Thyroid gland (tissue), 4 donors: Measurements from ENCODE around the gene TIAM1. TPM values are rescaled to one million over a fixed set of nuclear protein-coding genes. Genes with fewer than 3 reads are reported as not detected.

ENCODE experiments used
- DNase-seq, 2 donors: peaks; one replicate each; pipeline ENCODE4 v3.0.0-alpha.2; 2019
- H3K27ac ChIP-seq, 3 donors: fragments of 200-600 bp; sonication (generic); 1 replicate in 2 of 3; 2 replicates in 1 of 3; pipeline ENCODE4 v1.5.1; 2016 to 2019; ENCODE audit warnings: mild to moderate bottlenecking in 1 of 3, moderate library complexity in 1 of 3
- H3K27me3 ChIP-seq: fragments of 200-600 bp; sonication (generic); one replicate; pipeline ENCODE4 v1.5.1; 2019
- H3K36me3 ChIP-seq, 2 donors: fragments of 200-600 bp; sonication (generic); one replicate each; pipeline ENCODE4 v1.5.1; 2016 to 2019
- H3K4me1 ChIP-seq, 2 donors: fragments of 200-600 bp; sonication (generic); one replicate each; pipeline ENCODE4 v1.5.1; 2017 to 2019
- H3K4me3 ChIP-seq, 3 donors: fragments of 200-600 bp; sonication (generic); replicated peaks in 1 of 3; 1 replicate in 2 of 3; 2 replicates in 1 of 3; pipeline ENCODE4 v1.5.1; 2016; ENCODE audit warnings: mild to moderate bottlenecking in 1 of 3
- H3K9me3 ChIP-seq: fragments of 200-600 bp; sonication (generic); one replicate; pipeline ENCODE4 v1.5.1; 2017
- POLR2A ChIP-seq, 2 donors: fragments of 450-650 bp; IDR thresholded peaks; one replicate each; pipeline ENCODE4 v1.6.1; 2017; ENCODE audit warnings: antibody characterized with exemption in 2 of 2, mild to moderate bottlenecking in 2 of 2, moderate library complexity in 1 of 2
- WGBS, 2 donors: methylation state at CpG; one replicate each; pipeline ENCODE4 v1.1.5; 2017; 5-methylcytosine and 5-hydroxymethylcytosine counted together
- intact Hi-C: fragments of 100-400 bp; cut with DNase I; formaldehyde crosslinking; loops from one replicate; pipeline ENCODE4 v1.15.1; 2023
- total RNA-seq, 4 donors: library from RNA; depleted of rRNA; stranded (reverse); fragments of >200 nt; gene quantifications; one replicate each; pipeline ENCODE4 v1.2.3, GENCODE V29; 2016
- TF ChIP-seq, protein P1 (sequence below), 6 experiments: fragments of 200-600 bp in 3 of 6; fragments of 450-650 bp in 3 of 6; sonication (generic) in 3 of 6; IDR thresholded peaks; one replicate each; pipeline ENCODE4 v1.5.1; 2016 to 2019; ENCODE audit warnings: antibody characterized with exemption in 6 of 6, mild to moderate bottlenecking in 2 of 6, inconsistent platforms in 1 of 6, moderate library complexity in 1 of 6

Gene TIAM1
- total RNA-seq, 4 donors from 2014 or later: 2.2 to 6.7 (median 2.4) TPM

DNA sequence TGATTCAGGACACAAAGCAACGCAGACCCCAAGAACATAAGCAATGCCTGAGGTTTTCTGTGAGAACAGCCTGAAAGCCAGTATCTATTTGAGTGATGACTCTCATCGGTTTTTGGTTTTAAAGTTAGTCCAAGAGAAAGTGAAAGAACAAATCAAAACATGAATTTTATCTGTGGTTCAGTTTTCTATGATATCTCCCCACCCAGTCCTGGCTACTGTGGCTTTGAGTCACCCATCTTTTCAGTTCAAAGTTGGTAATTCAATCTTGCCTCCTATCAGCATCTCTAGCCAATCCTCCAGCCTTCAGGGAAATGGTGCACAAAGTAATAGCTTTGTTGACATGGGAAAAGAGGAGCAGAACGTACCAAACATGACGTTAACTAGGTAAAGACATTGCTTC, 265.3 kb downstream of the TIAM1 start:
- TF ChIP-seq, protein P1, sequence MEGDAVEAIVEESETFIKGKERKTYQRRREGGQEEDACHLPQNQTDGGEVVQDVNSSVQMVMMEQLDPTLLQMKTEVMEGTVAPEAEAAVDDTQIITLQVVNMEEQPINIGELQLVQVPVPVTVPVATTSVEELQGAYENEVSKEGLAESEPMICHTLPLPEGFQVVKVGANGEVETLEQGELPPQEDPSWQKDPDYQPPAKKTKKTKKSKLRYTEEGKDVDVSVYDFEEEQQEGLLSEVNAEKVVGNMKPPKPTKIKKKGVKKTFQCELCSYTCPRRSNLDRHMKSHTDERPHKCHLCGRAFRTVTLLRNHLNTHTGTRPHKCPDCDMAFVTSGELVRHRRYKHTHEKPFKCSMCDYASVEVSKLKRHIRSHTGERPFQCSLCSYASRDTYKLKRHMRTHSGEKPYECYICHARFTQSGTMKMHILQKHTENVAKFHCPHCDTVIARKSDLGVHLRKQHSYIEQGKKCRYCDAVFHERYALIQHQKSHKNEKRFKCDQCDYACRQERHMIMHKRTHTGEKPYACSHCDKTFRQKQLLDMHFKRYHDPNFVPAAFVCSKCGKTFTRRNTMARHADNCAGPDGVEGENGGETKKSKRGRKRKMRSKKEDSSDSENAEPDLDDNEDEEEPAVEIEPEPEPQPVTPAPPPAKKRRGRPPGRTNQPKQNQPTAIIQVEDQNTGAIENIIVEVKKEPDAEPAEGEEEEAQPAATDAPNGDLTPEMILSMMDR (IDR thresholded peaks at IDR 0.05): no peak
- no peak for TF ChIP-seq POLR2A (IDR thresholded peaks at IDR 0.05)
- no peak overlapping the region for H3K4me3 ChIP-seq
- no peak for DNase-seq

DNA sequence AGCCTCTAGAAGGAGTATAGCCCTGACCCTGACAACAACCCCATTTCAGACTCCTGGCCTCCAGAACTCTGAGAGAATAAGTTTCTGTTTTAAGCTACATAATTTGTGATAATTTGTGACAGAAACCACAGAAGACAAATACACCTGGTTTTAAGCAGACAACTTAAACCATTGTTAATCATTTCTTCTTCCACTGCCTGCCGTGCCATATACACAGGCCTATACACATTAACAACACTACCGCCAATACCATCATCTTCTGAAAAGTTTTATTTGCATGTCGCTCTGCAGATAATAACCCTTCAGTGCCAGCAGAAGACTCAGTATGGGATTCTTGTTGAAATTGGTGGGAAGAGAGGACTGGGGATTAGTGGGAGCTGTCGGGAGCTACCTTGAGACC, 265.8 kb downstream of the TIAM1 start:
- Histone ChIP-seq H3K4me1 (no peaks in the 10 kb centered on the region), H3K4me3 (no peak overlapping the region), H3K27me3 (no peaks in the 10 kb centered on the region), H3K36me3 (no peaks in the 10 kb centered on the region), H3K9me3 (no peaks in the 10 kb centered on the region), H3K27ac (no peak overlapping the region)
- intact Hi-C loops: no loop called here
- TF ChIP-seq, protein P1 (IDR thresholded peaks at IDR 0.05): no peak
- no peak for TF ChIP-seq POLR2A (IDR thresholded peaks at IDR 0.05)
- DNase-seq: no peak
- 94 to 97% methylated on average over 4 of the region's 4 CpGs for WGBS, 2 donors

More for the DNA sequence above, 265.3 kb downstream of the TIAM1 start:
- 55 to 64% methylated on average over 4 of the region's 4 CpGs for WGBS, 2 donors
- no peaks in the 10 kb centered on the region for H3K4me1 ChIP-seq
- no peak overlapping the region for H3K27ac ChIP-seq
- no peaks in the 10 kb centered on the region for H3K27me3 ChIP-seq
- H3K36me3 ChIP-seq: no peaks in the 10 kb centered on the region
- H3K9me3 ChIP-seq: no peaks in the 10 kb centered on the region
- intact Hi-C loops: no loop called here

- 91% methylated on average over 6 of the region's 6 CpGs for WGBS, 2 donors
- intact Hi-C loops: no loop called here
These were observed 268.2 kb downstream of the TIAM1 start for GRCh38 chr21:31075848-31076247.

GRCh38 chr21:31072533-31072932, 271.5 kb downstream of the TIAM1 start:
- 29 to 33% methylated on average over 4 of the region's 4 CpGs for WGBS, 2 donors

More at GRCh38 chr21:31075848-31076247, 268.2 kb downstream of the TIAM1 start:
- Histone ChIP-seq H3K36me3 (no peaks in the 10 kb centered on the region), H3K27ac (no peak overlapping the region), H3K27me3 (no peaks in the 10 kb centered on the region), H3K4me3 (no peak overlapping the region), H3K4me1 (no peaks in the 10 kb centered on the region), H3K9me3 (no peaks in the 10 kb centered on the region)
- no peak for DNase-seq
- TF ChIP-seq, protein P1 (IDR thresholded peaks at IDR 0.05): no peak
- TF ChIP-seq POLR2A (IDR thresholded peaks at IDR 0.05): no peak

More at GRCh38 chr21:31072533-31072932, 271.5 kb downstream of the TIAM1 start:
- Histone ChIP-seq H3K36me3 (no peaks in the 10 kb centered on the region), H3K4me1 (no peaks in the 10 kb centered on the region), H3K9me3 (no peaks in the 10 kb centered on the region), H3K4me3 (no peak overlapping the region), H3K27me3 (no peaks in the 10 kb centered on the region), H3K27ac (no peak overlapping the region)
- intact Hi-C loops: no loop called here
- no peak for DNase-seq
- TF ChIP-seq, protein P1 (IDR thresholded peaks at IDR 0.05): no peak
- no peak for TF ChIP-seq POLR2A (IDR thresholded peaks at IDR 0.05)
